Activated CD8-positive, alpha-beta memory T cell treated with anti-CD3 and anti-CD28 coated beads, Interleukin-2, amount 10 ng/mL, durations not matched to agents 7 days and 5 days (primary cell): Measurements from ENCODE around the gene FOXP3. TPM values are rescaled to one million over a fixed set of nuclear protein-coding genes. Genes with fewer than 3 reads are reported as not detected.
"Not testable (repeated sequence)": the region's sequence is repeated elsewhere in the genome, so short reads cannot be mapped to it uniquely, and the experiment has no call there.

Experiments
- ATAC-seq: fragments of 150-1000 bp; cut with Tn5 transposase; one replicate; pipeline ENCODE4 v1.10.0; 2021; ENCODE audit warnings: moderate library complexity
- CTCF ChIA-PET: fragments of 350-600 bp; sonication (Branson Sonifier 250); formaldehyde crosslinking; loops from one replicate; lab custom pipeline; 2021; ENCODE audit warnings: antibody characterized with exemption; lab: Charles Lee
- DNase-seq: peaks from one replicate; pipeline ENCODE4 v3.0.0-alpha.2; 2020
- H3K27ac Mint-ChIP-seq: one replicate; pipeline ENCODE4 v1.8.0; 2021; ENCODE audit warnings: mild to moderate bottlenecking, mixed read lengths
- H3K27me3 Mint-ChIP-seq: one replicate; pipeline ENCODE4 v1.8.0; 2021; ENCODE audit warnings: mixed read lengths
- H3K36me3 Mint-ChIP-seq: one replicate; pipeline ENCODE4 v1.8.0; 2021; ENCODE audit warnings: mild to moderate bottlenecking, mixed read lengths
- H3K4me1 Mint-ChIP-seq: one replicate; pipeline ENCODE4 v1.8.0; 2021; ENCODE audit warnings: mixed read lengths
- H3K4me3 Mint-ChIP-seq: one replicate; pipeline ENCODE4 v1.8.0; 2021; ENCODE audit warnings: mild to moderate bottlenecking, moderate library complexity, mixed read lengths
- H3K9me3 Mint-ChIP-seq: one replicate; pipeline ENCODE4 v1.8.0; 2022; ENCODE audit warnings: low read depth, mixed read lengths
- total RNA-seq, 2 experiments: library from RNA; stranded (reverse); gene quantifications; one replicate each; pipeline ENCODE4 v1.2.3, GENCODE V29; 2021

Gene FOXP3, protein sequence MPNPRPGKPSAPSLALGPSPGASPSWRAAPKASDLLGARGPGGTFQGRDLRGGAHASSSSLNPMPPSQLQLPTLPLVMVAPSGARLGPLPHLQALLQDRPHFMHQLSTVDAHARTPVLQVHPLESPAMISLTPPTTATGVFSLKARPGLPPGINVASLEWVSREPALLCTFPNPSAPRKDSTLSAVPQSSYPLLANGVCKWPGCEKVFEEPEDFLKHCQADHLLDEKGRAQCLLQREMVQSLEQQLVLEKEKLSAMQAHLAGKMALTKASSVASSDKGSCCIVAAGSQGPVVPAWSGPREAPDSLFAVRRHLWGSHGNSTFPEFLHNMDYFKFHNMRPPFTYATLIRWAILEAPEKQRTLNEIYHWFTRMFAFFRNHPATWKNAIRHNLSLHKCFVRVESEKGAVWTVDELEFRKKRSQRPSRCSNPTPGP
- 10 to 100 TPM; 26.8 to 82.1 TPM for total RNA-seq

DNA sequence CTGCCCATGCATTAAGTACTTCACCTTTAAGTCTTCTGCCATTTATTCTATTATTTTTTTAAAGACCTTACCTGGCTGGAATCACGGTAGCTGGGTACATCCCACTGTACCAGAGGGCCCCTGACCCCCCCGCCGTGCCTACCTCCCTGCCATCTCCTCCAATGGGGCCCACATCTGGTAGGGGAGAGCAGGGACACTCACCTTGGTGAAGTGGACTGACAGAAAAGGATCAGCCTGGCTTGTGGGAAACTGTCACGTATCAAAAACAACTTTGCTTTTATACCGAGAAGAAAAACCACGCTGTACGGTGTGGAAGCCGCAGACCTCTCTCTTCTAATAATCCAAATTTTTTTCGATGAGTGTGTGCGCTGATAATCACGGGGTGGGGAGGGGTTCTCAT is at the start of gene FOXP3:
FOXP3 (minus strand) TSS at position 251 of the 400 bp plus-strand sequence. CDS start 6,205 bp downstream, outside the sequence.
- DNase-seq (no peak), ATAC-seq (no peak)
- CTCF ChIA-PET: no interaction called here
- Mint-ChIP-seq H3K27ac (peak within 1 kb of the TSS; percentile 83), H3K4me3 (peak within 1 kb of the TSS; percentile 82), H3K27me3 (no peaks in the 10 kb centered on the region), H3K9me3 (no peaks in the 10 kb centered on the region), H3K36me3 (peaks cover 6% of the 10 kb centered on the region), H3K4me1 (peaks cover 50% of the 10 kb centered on the region)

DNA sequence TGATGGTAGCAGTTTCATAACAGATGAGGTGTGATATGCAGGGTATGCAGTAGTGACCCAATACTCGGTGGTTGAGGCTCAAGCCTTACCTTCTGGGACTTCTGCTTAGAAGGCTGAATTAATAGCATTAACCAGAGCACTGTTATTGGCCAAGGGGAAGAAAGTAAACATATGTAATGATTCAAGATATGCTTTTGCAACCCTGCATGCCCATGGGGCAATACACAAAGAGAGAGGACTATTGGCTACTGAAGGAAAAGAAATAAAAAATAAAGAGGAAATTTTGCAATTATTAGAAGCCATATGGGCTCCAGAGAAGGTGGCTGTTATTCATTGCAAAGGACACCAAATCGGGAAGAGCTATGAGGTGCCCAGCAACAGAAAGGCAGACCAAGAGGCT is 47.7 kb upstream of the FOXP3 start:
- DNase-seq (no peak), ATAC-seq (no peak)
- no peaks in the 10 kb centered on the region for H3K36me3 Mint-ChIP-seq
- peaks cover 32% of the 10 kb centered on the region for H3K27me3 Mint-ChIP-seq
- no peak overlapping the region for H3K27ac Mint-ChIP-seq
- H3K4me3 Mint-ChIP-seq: no peak overlapping the region
- H3K9me3 Mint-ChIP-seq: no peaks in the 10 kb centered on the region
- CTCF ChIA-PET: no interaction called here
- H3K4me1 Mint-ChIP-seq: peaks cover 13% of the 10 kb centered on the region

DNA sequence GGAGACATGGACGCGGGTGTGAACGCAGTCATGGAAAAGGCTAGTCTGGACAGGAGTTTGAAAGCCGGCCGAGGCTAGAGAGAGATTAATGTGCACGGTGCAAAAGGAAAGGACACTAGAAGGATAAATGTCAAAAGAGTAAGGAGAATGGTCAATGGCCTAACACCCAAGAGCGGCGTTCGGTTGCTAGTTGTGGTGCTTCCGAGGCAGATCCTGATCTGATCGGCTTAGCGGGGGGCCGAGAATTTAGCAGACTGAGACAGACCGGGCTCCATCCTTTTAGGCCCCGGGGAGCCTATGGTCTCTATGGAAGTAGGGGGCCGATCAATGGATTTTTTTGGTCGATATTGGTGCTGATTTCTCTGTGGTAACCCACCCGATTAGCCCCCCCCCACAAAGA is 45.9 kb upstream of the FOXP3 start:
- DNase-seq: no peak
- Mint-ChIP-seq H3K4me1 (peaks cover 13% of the 10 kb centered on the region), H3K36me3 (no peaks in the 10 kb centered on the region), H3K27ac (no peak overlapping the region), H3K4me3 (no peak overlapping the region), H3K27me3 (peaks cover 35% of the 10 kb centered on the region), H3K9me3 (no peaks in the 10 kb centered on the region)
- no peak for ATAC-seq
- CTCF ChIA-PET: no interaction called here

DNA sequence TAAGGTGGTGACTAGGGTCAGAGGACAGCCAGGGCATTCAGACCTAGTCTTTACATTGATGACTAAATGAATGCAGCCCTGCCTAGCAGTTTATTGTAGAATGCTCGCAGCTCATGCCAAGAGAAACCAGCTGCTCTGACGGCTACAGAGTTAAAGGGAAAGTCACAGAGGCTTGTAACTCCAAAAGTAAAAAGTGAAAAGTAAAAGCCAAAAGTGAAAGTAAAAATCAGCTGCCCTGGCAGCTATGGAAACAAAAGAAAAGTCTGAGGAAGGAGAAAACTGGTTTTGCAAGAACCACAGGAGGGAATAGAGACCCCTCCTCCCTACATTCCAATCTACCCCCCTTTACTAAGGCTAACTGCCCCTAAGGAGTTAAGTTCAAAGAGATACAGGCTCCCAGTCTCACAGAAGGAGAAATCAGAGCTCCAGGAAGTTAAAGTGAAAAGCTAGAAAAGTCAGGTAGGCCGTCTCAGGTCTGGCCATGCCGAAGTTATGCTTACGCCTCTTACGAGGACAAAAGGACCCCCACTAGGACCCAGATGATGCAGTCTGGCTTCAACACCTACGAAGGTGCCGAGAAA is 45.0 kb upstream of the FOXP3 start:
- CTCF ChIA-PET: no interaction called here
- no peak for DNase-seq
- peaks cover 13% of the 10 kb centered on the region for H3K4me1 Mint-ChIP-seq

DNA sequence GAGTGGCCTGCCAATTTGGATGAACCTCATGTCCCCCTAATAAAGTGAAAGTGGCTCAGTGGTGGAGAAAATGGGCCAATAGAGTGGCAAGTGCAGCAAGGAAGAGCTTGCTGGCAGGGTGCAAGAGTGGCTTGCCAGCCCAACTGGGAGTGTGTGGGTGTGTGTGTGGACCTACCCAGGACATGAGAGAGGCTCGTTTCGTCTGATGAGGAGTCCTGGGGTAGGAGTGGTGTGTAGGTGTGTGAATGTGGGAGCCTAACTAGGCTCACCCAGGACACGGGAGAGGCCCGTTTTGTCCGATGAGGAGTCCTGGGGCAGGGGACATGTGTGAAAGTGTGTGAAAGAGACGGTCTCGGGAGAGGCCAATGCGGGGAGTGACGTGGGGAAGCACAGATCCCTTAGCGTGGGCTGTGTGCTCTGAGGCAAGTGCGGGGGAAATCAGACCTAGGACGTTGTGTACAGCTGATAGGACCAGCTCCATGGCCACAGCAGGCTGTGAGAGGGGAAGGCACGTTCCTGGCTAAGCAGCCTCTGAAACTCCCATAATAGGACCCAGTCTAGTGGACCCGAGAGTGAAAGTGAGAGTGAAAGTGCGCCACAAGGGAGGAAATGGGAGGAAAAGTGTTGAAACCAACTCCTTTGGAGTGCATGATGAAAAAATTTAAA is 44.2 kb upstream of the FOXP3 start:
- H3K36me3 Mint-ChIP-seq: no peaks in the 10 kb centered on the region
- CTCF ChIA-PET: no interaction called here
- H3K4me3 Mint-ChIP-seq: peak overlapping the region; percentile 60
- DNase-seq (no peak), ATAC-seq (peak; percentile 20)
- no peaks in the 10 kb centered on the region for H3K9me3 Mint-ChIP-seq
- H3K27ac Mint-ChIP-seq: peak overlapping the region; percentile 56
- peaks cover 13% of the 10 kb centered on the region for H3K4me1 Mint-ChIP-seq
- H3K27me3 Mint-ChIP-seq: peaks cover 35% of the 10 kb centered on the region

More for the DNA sequence above, 45.0 kb upstream of the FOXP3 start:
- Mint-ChIP-seq H3K27me3 (peaks cover 35% of the 10 kb centered on the region), H3K4me3 (peak overlapping the region; percentile 60), H3K9me3 (no peaks in the 10 kb centered on the region), H3K36me3 (no peaks in the 10 kb centered on the region), H3K27ac (peak overlapping the region; percentile 15)
- ATAC-seq: no peak

GRCh38 chrX:49307775-49308174 is 43.3 kb upstream of the FOXP3 start:
- H3K4me3 Mint-ChIP-seq, H3K36me3 Mint-ChIP-seq, H3K9me3 Mint-ChIP-seq, H3K27ac Mint-ChIP-seq, ATAC-seq, CTCF ChIA-PET, DNase-seq: not testable (repeated sequence)
- peaks cover 35% of the 10 kb centered on the region for H3K27me3 Mint-ChIP-seq
- peaks cover 13% of the 10 kb centered on the region for H3K4me1 Mint-ChIP-seq

GRCh38 chrX:49303346-49303745 is 38.8 kb upstream of the FOXP3 start, which contains the start of gene GAGE10:
Gene GAGE10, plus strand, starts transcription at chrX:49303646. Its CDS starts 1,214 bp downstream, at chrX:49304860.
- Mint-ChIP-seq H3K27me3 (peaks cover 14% of the 10 kb centered on the region), H3K4me1 (no peaks in the 10 kb centered on the region), H3K9me3 (no peaks in the 10 kb centered on the region), H3K4me3 (no peak within 1 kb of the TSS), H3K36me3 (no peaks in the 10 kb centered on the region), H3K27ac (no peak within 1 kb of the TSS)
- CTCF ChIA-PET: no interaction called here
- no peak for DNase-seq
- ATAC-seq: no peak

DNA sequence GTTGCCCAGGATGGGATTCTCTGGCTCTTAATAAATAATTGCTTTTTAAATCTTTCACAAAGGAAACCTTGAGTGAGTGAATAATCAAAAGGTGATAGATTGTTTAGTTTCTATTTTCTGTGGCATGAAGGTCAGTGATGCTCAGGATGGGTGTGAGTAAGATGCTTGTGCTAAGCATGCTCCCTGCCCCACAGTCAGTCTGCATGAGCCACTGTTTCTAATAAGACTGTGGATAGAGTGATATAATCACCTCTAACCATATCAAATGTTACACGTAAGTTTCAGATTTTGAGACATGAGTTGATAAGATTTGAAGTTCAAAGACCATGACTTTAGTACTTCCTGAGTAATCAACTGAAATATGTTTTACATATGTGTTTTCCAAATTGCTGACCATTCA is 36.2 kb upstream of the FOXP3 start:
- DNase-seq (no peak), ATAC-seq (no peak)
- H3K9me3 Mint-ChIP-seq: no peaks in the 10 kb centered on the region
- no peak overlapping the region for H3K4me3 Mint-ChIP-seq
- CTCF ChIA-PET: no interaction called here
- no peaks in the 10 kb centered on the region for H3K27me3 Mint-ChIP-seq
- H3K27ac Mint-ChIP-seq: no peak overlapping the region
- peaks cover 1% of the 10 kb centered on the region for H3K4me1 Mint-ChIP-seq
- H3K36me3 Mint-ChIP-seq: no peaks in the 10 kb centered on the region

- H3K4me1 Mint-ChIP-seq, H3K27ac Mint-ChIP-seq, DNase-seq, H3K4me3 Mint-ChIP-seq, H3K9me3 Mint-ChIP-seq, H3K27me3 Mint-ChIP-seq, H3K36me3 Mint-ChIP-seq, ATAC-seq: not testable (repeated sequence)
- CTCF ChIA-PET: interaction anchor here (0.9 kb wide), 1 partner anchor 7 kb away, joined by 3 read pairs; no protein-coding TSS in a partner anchor
These were observed 34.8 kb upstream of the FOXP3 start for GRCh38 chrX:49299293-49299692.

- Mint-ChIP-seq H3K4me3 (no peak overlapping the region), H3K9me3 (no peaks in the 10 kb centered on the region), H3K4me1 (peaks cover 27% of the 10 kb centered on the region), H3K36me3 (no peaks in the 10 kb centered on the region), H3K27ac (peak overlapping the region; percentile 45), H3K27me3 (no peaks in the 10 kb centered on the region)
- CTCF ChIA-PET: interaction anchor here (0.9 to 1.4 kb wide), 6 partner anchors 7 to 126 kb away, joined by 3 to 6 read pairs (median 3); no protein-coding TSS in a partner anchor
- no peak for DNase-seq
- no peak for ATAC-seq
These were observed 28.2 kb upstream of the FOXP3 start for GRCh38 chrX:49292400-49293362.

DNA sequence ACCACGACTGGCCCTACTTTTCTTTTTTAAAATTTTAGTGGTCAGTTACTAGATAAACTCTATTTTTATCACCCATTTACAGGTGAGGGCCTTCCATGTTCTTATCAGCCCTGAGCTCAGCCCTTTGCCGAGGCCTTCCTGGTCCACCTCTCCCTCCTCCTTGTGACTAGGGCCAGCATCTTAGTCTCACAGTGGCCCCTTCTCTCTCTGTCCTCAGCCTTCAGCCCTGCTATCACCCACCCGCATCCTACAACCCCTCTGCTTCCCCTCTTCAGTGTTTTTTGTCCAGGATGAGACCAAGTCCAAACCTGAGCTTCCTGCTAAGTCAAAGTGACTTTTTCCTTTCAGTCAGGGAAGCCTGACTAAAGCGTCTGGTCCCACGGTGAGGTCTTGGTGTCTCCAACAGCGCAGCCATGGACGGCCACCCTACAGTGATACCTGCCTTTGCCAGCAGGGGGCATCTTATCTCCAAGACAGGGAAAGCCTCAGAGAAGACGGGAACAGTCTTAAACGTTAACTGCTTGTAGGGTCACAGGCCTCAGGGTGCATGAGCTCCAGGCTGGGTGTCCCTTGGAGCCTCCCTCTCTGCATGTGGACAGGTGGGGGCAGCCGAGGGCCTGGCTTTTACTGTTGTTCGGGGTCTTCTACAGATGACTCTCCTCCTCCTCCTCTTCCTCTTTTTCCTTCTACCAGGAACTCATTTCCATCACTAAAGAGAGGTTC is 27.3 kb upstream of the FOXP3 start:
- peak; percentile 85 for ATAC-seq
- Mint-ChIP-seq H3K4me3 (no peak overlapping the region), H3K27me3 (no peaks in the 10 kb centered on the region), H3K9me3 (no peaks in the 10 kb centered on the region), H3K27ac (peak overlapping the region; percentile 57), H3K4me1 (peaks cover 35% of the 10 kb centered on the region), H3K36me3 (peaks cover 3% of the 10 kb centered on the region)
- CTCF ChIA-PET: interaction anchor here (0.9 to 1.4 kb wide), 6 partner anchors 8 to 463 kb away, joined by 3 to 6 read pairs (median 3); no protein-coding TSS in a partner anchor
- DNase-seq: peak; percentile 80

DNA sequence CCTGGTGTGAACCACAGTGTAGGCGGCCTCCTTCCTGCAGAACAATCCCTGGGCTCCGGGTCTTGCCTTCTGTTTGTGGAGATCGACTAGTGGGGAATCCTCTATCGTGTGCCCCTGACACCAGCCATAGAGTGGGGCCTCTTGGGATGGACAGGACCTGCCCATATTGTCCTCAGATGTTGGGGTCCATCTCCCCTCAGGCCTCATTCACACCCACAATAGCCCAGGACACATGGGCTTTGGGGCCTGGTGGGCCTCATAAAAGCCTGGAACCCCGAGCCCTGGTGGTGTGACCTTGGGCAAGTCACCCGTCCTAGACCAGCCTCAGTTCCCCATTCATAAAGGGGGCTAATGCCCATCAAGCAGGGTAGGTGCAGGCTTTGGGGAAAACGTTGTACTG is 25.7 kb upstream of the FOXP3 start:
- H3K36me3 Mint-ChIP-seq: peaks cover 6% of the 10 kb centered on the region
- ATAC-seq: no peak

More for the DNA sequence above, 25.7 kb upstream of the FOXP3 start:
- no peak overlapping the region for H3K4me3 Mint-ChIP-seq
- DNase-seq: no peak
- H3K9me3 Mint-ChIP-seq: no peaks in the 10 kb centered on the region
- CTCF ChIA-PET: no interaction called here
- peaks cover 34% of the 10 kb centered on the region for H3K4me1 Mint-ChIP-seq
- no peak overlapping the region for H3K27ac Mint-ChIP-seq
- no peaks in the 10 kb centered on the region for H3K27me3 Mint-ChIP-seq
